ENCODE results near the gene ATP9A.

DNA sequence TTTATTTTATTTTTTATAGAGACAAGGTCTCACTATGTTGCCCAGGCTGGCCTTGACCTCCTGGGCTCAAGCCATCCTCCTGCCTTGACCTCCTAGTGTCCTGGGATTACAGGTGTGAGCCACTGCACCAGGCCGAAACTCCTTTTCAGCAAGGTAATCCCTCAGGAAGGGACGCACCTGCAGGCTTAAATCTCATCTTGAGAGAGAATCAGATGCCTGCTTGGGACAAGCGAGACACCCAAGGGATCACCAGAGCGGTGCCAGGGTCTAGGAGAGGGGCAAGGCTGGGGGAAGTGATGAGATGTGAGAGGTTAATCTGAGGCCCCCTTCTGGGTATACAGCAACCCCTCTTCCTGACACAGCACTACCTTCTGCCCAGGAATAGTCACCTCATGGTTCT is 4.0 kb upstream of the ATP9A start:
- TF ChIP-seq ZNF501 (tag by site-specific recombination; IDR thresholded peaks at IDR 0.05) (no peak), CTCF (tag by site-specific recombination; IDR thresholded peaks at IDR 0.05) (no peak), YY1 (tag by site-specific recombination; IDR thresholded peaks at IDR 0.05) (no peak), ZNF658 (tag by site-specific recombination; IDR thresholded peaks at IDR 0.05) (no peak), ZNF280D (tag by site-specific recombination; IDR thresholded peaks at IDR 0.05) (no peak), ZNF324 (tag by site-specific recombination; IDR thresholded peaks at IDR 0.05) (no peak), ZNF24 (tag by site-specific recombination; IDR thresholded peaks at IDR 0.05) (no peak), ZFHX2 (tag by site-specific recombination; conservative IDR thresholded peaks at IDR 0.05) (no peak), ZNF202 (tag by site-specific recombination; IDR thresholded peaks at IDR 0.05; ENCODE audit: borderline replicate concordance) (no peak), ZNF112 (tag by site-specific recombination; IDR thresholded peaks at IDR 0.05) (no peak), ZFP41 (tag by site-specific recombination; IDR thresholded peaks at IDR 0.05; ENCODE audit: borderline replicate concordance) (no peak), ZBTB17 (tag by site-specific recombination; IDR thresholded peaks at IDR 0.05) (no peak)

All from HEK293 (cell line).